ENCODE measurements around the gene RIN1. TPM values are rescaled to one million over a fixed set of nuclear protein-coding genes. Genes with fewer than 3 reads are reported as not detected.
A peak's percentile ranks its signal among the peaks of the same experiment; 100 is the strongest.

The RIN1 gene
- total RNA-seq, 6 experiments from 2014 or later: 32.9 to 55.0 (median 49.8) TPM

GRCh38 chr11:66365166-66365565 is 28.9 kb upstream of the RIN1 start:
- no peaks in the 10 kb centered on the region for H3K9me3 Mint-ChIP-seq
- TF ChIP-seq, protein P1, sequence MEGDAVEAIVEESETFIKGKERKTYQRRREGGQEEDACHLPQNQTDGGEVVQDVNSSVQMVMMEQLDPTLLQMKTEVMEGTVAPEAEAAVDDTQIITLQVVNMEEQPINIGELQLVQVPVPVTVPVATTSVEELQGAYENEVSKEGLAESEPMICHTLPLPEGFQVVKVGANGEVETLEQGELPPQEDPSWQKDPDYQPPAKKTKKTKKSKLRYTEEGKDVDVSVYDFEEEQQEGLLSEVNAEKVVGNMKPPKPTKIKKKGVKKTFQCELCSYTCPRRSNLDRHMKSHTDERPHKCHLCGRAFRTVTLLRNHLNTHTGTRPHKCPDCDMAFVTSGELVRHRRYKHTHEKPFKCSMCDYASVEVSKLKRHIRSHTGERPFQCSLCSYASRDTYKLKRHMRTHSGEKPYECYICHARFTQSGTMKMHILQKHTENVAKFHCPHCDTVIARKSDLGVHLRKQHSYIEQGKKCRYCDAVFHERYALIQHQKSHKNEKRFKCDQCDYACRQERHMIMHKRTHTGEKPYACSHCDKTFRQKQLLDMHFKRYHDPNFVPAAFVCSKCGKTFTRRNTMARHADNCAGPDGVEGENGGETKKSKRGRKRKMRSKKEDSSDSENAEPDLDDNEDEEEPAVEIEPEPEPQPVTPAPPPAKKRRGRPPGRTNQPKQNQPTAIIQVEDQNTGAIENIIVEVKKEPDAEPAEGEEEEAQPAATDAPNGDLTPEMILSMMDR (IDR thresholded peaks at IDR 0.05): no peak
- peaks cover 32% of the 10 kb centered on the region for H3K27me3 Mint-ChIP-seq (ENCODE audit: insufficient read depth)
- no peak overlapping the region for H3K27ac Mint-ChIP-seq
- H3K4me3 Mint-ChIP-seq: no peak overlapping the region
- peaks cover 6% of the 10 kb centered on the region for H3K4me1 Mint-ChIP-seq (ENCODE audit: low read depth)
- DNase-seq: no peak
- no peaks in the 10 kb centered on the region for H3K36me3 Mint-ChIP-seq (ENCODE audit: low read depth)

GRCh38 chr11:66363805-66364535 is 27.7 kb upstream of the RIN1 start:
- no peaks in the 10 kb centered on the region for H3K4me1 Mint-ChIP-seq (ENCODE audit: low read depth)
- no peak overlapping the region for H3K4me3 Mint-ChIP-seq

DNA sequence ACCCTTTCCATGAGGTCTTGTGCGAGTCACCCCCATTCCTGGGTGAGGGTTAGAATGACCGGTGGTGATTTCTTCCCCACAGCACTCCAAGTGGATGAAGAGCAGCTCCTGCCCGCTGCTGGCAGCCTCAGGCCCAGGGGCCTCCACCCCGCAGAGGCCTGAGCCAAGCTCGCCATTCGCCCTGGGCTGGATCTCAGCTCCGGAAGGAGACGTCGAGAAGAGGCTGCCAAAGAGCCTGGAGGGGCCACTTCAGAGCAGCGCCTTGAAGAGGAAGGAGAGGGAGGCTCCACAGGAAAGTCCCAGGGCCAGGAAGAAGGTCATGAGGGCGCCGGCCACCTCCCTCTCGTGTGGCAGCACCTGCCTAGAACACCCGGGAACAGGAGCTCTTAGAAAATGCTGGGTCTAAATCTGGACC is 27.0 kb upstream of the RIN1 start:
- DNase-seq: no peak
- Mint-ChIP-seq H3K9me3 (no peaks in the 10 kb centered on the region), H3K4me3 (no peak overlapping the region), H3K27ac (no peak overlapping the region), H3K27me3 (ENCODE audit: insufficient read depth) (peaks cover 16% of the 10 kb centered on the region), H3K4me1 (ENCODE audit: low read depth) (no peaks in the 10 kb centered on the region), H3K36me3 (ENCODE audit: low read depth) (no peaks in the 10 kb centered on the region)
- TF ChIP-seq, protein P1 (IDR thresholded peaks at IDR 0.05): no peak

More at GRCh38 chr11:66363805-66364535, 27.7 kb upstream of the RIN1 start:
- TF ChIP-seq, protein P1 (IDR thresholded peaks at IDR 0.05): peak; percentile 80
- Mint-ChIP-seq H3K36me3 (ENCODE audit: low read depth) (no peaks in the 10 kb centered on the region), H3K27ac (no peak overlapping the region), H3K27me3 (ENCODE audit: insufficient read depth) (peaks cover 24% of the 10 kb centered on the region), H3K9me3 (no peaks in the 10 kb centered on the region)
- DNase-seq: no peak

GRCh38 chr11:66362481-66363147 is 26.4 kb upstream of the RIN1 start:
- no peak overlapping the region for H3K27ac Mint-ChIP-seq
- no peak overlapping the region for H3K4me3 Mint-ChIP-seq
- H3K36me3 Mint-ChIP-seq (ENCODE audit: low read depth): no peaks in the 10 kb centered on the region
- TF ChIP-seq, protein P1 (IDR thresholded peaks at IDR 0.05): no peak
- peaks cover 12% of the 10 kb centered on the region for H3K27me3 Mint-ChIP-seq (ENCODE audit: insufficient read depth)
- no peak for DNase-seq
- no peaks in the 10 kb centered on the region for H3K4me1 Mint-ChIP-seq (ENCODE audit: low read depth)
- H3K9me3 Mint-ChIP-seq: no peaks in the 10 kb centered on the region

DNA sequence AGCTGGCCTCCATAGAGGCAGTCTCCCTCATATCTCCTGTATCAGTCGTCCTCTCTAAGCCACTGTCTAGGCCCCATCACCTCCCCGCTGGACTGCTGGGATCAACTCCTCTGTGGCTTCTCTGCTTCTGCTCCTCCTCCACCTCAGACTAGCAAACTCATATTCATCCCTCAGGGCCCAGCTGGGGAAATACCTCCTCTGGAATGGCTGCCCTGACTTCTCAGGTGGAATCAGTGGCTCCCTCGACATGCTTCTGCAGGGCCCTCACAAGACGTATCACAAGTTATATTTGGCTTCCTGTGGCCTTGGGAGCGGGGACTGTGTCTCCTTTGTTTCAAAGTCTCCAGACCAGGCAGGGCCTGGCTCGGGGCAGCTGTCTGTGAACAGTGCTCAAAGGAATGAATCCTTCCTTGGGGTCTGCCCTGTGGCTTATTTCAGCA is 25.3 kb upstream of the RIN1 start:
- TF ChIP-seq, protein P1 (IDR thresholded peaks at IDR 0.05): no peak
- DNase-seq: no peak
- no peaks in the 10 kb centered on the region for H3K4me1 Mint-ChIP-seq (ENCODE audit: low read depth)
- H3K4me3 Mint-ChIP-seq: no peak overlapping the region
- H3K9me3 Mint-ChIP-seq: no peaks in the 10 kb centered on the region
- no peaks in the 10 kb centered on the region for H3K36me3 Mint-ChIP-seq (ENCODE audit: low read depth)
- H3K27me3 Mint-ChIP-seq (ENCODE audit: insufficient read depth): peaks cover 12% of the 10 kb centered on the region
- no peak overlapping the region for H3K27ac Mint-ChIP-seq

All from HFFc6 (cell line).